HG03354 (cell line): ENCODE data around the gene BTBD7.
A peak's percentile ranks its signal among the peaks of the same experiment; 100 is the strongest.
"Not testable (repeated sequence)": the region's sequence is repeated elsewhere in the genome, so short reads cannot be mapped to it uniquely, and the experiment has no call there.

Source experiments
- ATAC-seq: cut with Tn5 transposase; IDR thresholded peaks from one replicate; pipeline ENCODE4 v1.9.1; 2021; ENCODE audit warnings: mild to moderate bottlenecking; ENCODE audit not compliant: unreplicated experiment, poor library complexity, severe bottlenecking

Gene BTBD7

GRCh38 chr14:93332853-93333630 lies at the start of gene BTBD7:
Gene BTBD7 (minus strand): TSS chr14:93333036. CDS start chr14:93296051, 36,985 bp downstream.
- peak; percentile 84 for ATAC-seq

- no peak for ATAC-seq
Measured at GRCh38 chr14:93381644-93382043, 48.8 kb upstream of the BTBD7 start.

- ATAC-seq = no peak
Measured at GRCh38 chr14:93379831-93380230, 47.0 kb upstream of the BTBD7 start.

DNA sequence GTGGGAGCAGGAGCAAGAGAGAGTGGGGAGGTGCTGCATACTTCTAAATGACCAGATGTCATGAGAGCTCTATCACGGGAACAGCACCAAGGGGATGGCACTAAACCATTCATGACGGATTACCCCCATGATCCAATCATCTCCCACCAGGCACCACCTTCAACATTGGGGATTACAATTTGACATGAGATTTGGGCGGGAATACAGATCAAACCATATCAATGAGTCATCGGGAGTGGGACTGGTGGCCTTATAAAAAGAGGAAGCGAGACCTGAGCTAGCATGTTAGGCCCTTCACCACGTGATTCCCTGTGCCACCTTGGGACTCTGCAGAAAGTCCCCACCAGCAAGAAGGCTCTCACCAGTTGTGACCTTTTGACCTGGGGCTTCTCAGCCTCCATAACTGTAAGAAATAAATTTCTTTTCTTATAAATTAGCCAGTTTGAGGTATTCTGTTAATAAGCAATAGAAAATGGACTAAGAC lies 42.9 kb upstream of the BTBD7 start:
- peak; percentile 97 for ATAC-seq

GRCh38 chr14:93369713-93370266 lies 37.0 kb upstream of the BTBD7 start:
- peak; percentile 93 for ATAC-seq

GRCh38 chr14:93368996-93369712 lies 36.3 kb upstream of the BTBD7 start:
- no peak for ATAC-seq

DNA sequence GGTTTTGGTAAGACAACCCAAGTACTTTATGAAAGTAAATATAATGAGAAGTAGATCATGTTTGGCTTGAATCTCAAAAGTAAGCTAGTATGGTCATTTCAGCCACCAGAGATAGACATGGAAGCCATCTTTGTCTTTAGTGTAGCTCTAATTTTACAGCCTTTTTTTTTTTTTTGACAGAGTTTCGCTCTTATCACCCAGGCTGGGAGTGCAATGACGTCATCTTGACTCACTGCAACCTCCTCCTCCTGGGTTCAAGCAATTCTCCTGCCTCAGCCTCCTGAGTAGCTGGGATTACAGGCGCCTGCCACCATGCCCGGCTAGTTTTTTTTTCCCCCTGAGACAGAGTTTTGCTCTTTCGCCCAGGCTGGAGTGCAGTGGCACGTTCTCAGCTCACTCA lies 22.0 kb upstream of the BTBD7 start:
- not testable (repeated sequence) for ATAC-seq

DNA sequence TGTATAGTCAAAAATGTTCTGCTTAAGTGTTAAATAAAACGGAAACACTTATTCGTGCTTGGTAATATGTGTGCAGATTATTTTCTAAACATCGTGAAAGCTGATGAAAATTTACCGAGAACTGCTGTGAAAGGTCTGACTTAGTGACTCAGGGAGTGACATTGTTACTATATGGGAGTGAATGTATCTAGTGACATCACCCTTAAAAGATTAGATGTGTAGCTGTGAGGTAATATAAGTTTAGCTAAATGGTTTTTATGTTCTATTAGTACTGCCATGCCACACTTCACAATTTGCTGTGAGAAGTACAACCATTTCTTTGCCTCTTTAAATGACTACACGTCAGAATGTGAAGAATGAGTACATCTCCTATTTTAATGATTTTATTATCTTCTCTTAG lies 15.5 kb upstream of the BTBD7 start:
- ATAC-seq = no peak

GRCh38 chr14:93347850-93348249 lies 15.0 kb upstream of the BTBD7 start:
- ATAC-seq = no peak

DNA sequence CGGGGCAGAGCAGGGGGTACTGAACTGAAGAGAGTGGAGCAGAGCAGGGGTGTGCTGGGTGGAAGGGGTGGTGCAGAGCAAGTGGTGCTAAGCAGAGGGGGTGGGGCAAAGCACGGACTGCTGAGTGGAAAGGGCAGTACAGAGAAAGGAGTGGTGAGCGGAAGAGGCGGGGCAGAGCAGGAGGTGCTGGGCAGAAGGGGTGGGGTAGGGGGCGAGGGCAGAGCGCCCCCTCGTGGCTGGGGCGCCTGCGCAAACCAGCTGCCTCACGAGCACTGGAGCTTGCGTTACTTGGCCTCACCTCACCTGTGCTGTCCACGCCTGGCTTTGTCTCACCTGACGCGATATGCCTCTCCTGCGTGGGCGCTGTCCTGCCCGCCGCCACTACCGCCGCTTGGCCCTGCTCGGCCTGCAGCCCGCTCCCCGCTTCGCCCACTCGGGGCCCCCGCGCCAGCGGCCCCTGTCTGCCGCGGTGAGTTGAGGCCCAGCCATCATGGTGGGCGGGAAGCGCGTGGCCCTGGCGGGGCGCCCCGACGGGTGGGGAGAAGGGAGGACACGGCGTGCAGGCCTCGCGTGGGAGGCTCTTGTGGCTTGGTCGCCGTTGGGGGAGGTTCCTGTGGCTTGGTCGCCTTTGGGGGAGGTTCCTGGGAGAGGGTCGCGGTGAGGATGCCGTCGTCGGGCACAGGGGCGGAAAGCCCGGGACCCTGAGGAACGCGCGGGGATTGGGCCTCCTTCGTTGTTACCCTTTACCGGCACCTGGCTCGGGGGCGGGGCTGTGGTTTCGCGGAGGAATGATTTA lies 14.3 kb upstream of the BTBD7 start, which contains the start of gene COX8C:
Gene COX8C (plus strand): TSS at position 257 of the 796 bp plus-strand sequence. CDS start 87 bp downstream, at position 344.
- no peak for ATAC-seq

DNA sequence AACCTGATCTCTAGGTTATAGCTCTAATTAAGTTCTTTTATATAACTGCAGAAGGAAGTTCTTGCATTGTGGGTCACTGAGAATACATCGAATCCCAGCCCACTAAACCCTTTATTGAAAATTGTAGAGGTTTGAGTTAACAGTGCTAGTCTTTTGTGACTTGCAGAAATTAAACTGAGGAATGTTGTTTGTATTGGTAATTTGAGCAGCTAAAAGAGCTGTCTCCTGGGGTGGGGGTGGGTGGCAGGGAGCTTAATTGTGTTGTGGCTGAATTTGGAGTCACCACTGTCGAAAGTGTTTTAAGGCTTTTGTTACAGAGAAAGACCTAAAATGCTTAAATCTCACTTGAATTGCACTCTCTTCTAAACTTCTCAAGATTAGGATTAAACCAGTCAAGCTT lies 11.0 kb upstream of the BTBD7 start:
- no peak for ATAC-seq

- no peak for ATAC-seq
Measured at GRCh38 chr14:93343266-93343665, 10.4 kb upstream of the BTBD7 start.

DNA sequence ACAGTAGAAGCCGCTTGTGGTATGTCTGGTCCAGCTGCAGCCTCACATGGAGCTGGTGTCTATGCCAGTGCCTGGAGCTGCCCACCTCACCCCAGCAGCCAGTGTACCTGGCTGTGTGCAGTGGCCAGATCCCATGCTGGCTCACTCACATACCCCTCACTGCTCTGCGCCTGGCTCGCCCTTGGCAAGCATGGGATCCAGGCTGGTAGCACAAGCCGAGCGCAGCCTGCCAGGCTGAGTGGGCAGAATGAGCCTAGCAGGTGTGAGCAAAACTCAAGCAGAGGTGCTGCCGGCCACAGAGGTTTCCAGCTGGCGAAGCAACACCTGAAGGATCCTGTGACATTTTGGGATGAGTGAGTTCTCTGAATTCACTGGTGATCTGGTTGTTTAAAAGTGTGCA lies 5.0 kb upstream of the BTBD7 start:
- no peak for ATAC-seq

DNA sequence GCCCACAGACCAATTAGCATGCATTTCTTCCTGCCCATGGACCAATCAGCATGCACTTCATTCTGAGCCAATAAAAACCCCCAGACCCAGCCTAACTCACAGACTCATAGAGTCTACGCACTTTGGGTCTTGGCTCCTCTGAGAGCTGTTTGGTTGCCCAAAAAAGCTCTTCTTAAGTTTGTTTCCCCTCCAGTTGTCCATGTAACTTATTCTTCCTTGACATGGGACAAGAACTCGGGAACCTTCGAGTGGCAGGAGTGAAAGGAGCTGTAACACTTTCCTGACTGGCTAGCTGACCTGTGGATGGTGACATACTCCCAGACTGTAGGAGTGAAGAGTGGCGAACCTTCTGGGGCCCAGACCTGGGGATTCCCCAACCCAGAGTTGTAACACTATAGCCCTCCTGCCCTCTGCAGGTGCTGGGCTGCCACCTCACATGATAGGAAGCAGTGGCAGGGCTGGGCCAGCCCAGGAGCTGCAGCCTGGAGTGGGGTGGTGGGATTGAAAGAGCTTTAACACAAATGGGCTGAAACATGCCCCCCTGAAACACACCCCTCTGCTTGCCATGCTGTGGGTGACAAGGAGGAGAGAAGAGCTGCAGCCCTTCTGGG lies 4.4 kb upstream of the BTBD7 start:
- ATAC-seq = no peak

DNA sequence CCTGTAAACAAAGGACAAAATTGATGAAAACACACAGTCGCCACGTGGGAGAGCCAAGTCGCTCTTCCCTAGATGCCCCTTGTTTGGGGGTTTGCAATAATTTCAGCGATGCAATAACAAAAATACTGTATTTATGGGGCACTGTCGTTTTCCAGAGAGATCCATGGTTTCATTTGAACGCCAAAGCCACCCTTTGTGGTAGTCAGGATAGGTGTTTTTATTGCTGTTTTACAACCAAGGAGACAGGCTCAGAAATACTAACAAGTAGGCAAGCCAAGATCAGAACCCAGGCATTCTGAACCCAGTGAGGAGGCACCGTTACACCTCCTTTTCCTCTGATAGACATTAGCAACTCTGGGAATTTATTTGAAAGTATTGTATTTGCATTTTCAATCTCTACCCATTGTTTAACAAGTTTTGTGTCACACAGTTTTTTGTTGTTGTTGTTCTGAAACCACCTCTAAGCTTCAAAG lies 831 bp upstream of the BTBD7 start:
- no peak for ATAC-seq

DNA sequence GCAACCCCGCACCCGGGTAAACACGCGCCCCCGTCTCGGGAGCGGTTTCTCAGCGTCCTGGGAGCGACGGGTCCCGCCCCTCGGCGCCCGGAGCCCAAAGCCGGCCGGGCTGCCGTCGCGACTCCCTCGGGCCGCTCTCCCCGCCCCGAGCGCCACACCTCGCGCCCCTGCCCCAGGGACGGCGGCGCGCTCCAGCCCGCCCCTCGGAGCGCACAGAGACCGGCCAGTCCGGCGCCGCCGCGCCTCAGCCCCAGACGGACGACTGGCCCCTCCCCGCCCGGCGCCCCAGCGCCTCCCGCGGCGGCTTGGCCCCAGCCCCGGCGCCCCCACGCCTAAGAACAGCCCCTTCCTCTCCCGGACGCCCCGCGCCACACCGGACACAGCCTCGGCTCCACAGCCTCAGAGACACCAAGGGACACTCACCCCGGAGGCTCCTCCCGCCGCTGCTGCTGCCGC lies 411 bp downstream of the BTBD7 start:
- peak; percentile 66 for ATAC-seq

DNA sequence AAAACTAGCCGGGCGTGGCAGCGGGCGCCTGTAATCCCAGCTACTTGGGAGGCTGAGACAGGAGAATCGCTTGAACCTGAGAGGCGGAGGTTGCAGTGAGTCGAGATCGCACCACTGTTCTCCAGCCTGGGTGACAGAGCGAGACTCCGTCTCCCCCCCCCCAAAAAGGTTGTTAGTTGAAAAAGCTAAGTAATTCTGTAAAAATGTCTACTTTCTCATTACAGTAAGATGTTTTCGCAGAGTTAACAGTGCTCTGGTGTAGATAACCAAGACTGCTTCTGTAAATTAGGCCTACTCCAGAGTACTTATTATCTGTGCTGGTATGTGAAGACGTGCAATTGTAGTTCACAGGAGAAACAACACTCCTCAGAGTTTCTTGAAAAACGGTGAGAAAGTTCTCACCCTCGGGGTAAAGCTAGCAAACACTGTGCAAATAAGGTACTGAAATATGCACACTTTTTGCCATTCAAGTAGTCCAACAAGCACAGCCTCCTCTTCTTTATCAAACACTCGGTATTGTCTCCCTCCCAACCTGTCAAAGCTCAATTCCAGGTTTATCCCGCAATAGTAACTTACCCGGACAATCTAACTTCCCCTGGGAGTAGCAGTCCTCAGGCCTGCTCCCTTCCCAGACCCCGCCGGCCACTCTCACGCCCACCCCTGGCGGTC lies 974 bp downstream of the BTBD7 start:
- peak; percentile 2 for ATAC-seq

DNA sequence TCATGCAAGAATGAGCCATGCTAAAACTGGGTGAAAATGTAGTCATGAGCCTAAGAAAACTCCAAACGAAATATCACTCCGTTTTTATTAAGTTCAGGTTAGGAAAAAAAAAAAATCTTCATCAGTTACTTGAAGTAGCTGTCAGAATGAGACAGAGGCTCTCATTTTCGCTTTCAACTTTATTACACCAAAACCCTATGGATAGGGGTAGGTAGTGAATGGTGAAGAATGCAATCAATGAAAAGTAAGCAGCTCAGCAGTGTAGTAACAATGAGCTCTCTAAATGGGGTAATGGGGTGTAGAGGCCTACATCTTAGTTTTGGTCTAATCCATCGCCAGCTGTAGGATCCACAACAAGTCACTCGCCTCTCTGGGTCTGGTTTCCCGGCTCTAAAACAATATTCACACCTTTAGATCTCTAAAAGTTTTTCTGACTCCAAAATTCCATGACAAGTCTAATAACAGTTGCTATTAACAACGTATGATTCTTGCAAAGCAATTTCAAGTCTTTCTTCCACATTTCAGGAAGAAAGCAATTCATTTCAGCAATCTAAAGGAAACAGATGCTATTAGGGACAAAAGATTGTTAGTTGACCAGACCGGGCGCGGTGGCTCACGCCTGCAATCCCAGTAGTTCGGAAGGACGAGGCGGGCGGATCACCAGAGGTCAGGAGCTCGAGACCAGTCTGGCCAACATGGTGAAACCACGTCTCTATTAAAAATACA lies 1.7 kb downstream of the BTBD7 start:
- ATAC-seq = no peak
